ENCODE data around the gene TRIML2.

DNA sequence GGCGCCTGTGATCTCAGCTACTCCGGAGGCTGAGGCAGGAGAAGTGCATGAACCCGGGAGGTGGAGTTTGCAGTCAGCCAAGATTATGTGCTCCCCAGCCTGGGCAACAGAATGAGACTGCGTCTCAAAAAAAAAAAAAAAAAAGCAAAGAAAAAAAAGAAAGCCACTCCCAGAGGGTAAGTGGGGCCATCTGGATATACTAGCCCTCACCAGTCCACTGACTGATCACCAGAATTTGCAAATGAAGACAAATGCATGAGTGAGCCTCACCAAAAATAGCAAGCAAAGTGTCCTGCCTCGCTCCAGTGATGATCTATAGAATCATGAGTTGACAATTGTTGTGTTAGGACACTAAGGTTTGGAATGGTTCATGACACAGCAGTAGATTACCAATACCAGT is 66.2 kb downstream of the TRIML2 start:
- TF ChIP-seq CTCF (IDR thresholded peaks at IDR 0.05; ENCODE audit: low read depth, low read length): no peak
- no peak for TF ChIP-seq EZH2phosphoT487 (IDR thresholded peaks at IDR 0.05; ENCODE audit: low read depth)
